Astrocyte (in vitro differentiated cells and primary cell): ENCODE data around the gene AATF. TPM values are rescaled to one million over a fixed set of nuclear protein-coding genes. Genes with fewer than 3 reads are reported as not detected.

Experiments
- DNase-seq: peaks from one replicate; pipeline ENCODE4 v3.0.0-alpha.2; 2010; ENCODE audit warnings: low read depth
- FAIRE-seq: peaks from 2 replicates; lab custom pipeline; 2011; peaks lifted over from hg19 to GRCh38; lab: Jason Lieb, UNC
- H2AFZ ChIP-seq: 2 replicates; pipeline ENCODE4 v1.6.0; 2012; ENCODE audit warnings: low read depth, low read length, inconsistent platforms
- H3K27ac ChIP-seq: 2 replicates; pipeline ENCODE4 v1.5.1; 2011; ENCODE audit warnings: low read depth, low read length, inconsistent platforms
- H3K27me3 ChIP-seq: 2 replicates; pipeline ENCODE4 v1.6.0; 2011; ENCODE audit warnings: low read length, inconsistent platforms; ENCODE audit not compliant: insufficient read depth
- H3K36me3 ChIP-seq: 2 replicates; pipeline ENCODE4 v1.5.1; 2011; ENCODE audit warnings: low read length, inconsistent platforms; ENCODE audit not compliant: insufficient read depth
- H3K4me1 ChIP-seq: 2 replicates; pipeline ENCODE4 v1.5.1; 2011; ENCODE audit warnings: low read length, inconsistent platforms; ENCODE audit not compliant: insufficient read depth
- H3K4me2 ChIP-seq: 2 replicates; pipeline ENCODE4 v1.6.0; 2012; ENCODE audit warnings: low read length, inconsistent platforms
- H3K4me3 ChIP-seq: 2 replicates; pipeline ENCODE4 v1.5.1; 2011; ENCODE audit warnings: low read depth, mild to moderate bottlenecking, low read length, inconsistent platforms; ENCODE audit not compliant: insufficient read depth
- H3K79me2 ChIP-seq: 2 replicates; pipeline ENCODE4 v1.6.0; 2012; ENCODE audit warnings: mild to moderate bottlenecking, low read length, inconsistent platforms; ENCODE audit not compliant: insufficient read depth
- H3K9ac ChIP-seq: 2 replicates; pipeline ENCODE4 v1.6.0; 2012; ENCODE audit warnings: mild to moderate bottlenecking, low read length, inconsistent platforms
- H3K9me3 ChIP-seq: 2 replicates; pipeline ENCODE4 v1.5.1; 2012; ENCODE audit warnings: low read depth, mild to moderate bottlenecking, low read length, inconsistent platforms; ENCODE audit not compliant: insufficient read depth
- H4K20me1 ChIP-seq: 2 replicates; pipeline ENCODE4 v1.6.0; 2012; ENCODE audit warnings: low read length, inconsistent platforms; ENCODE audit not compliant: insufficient read depth
- H3K27ac Mint-ChIP-seq: one replicate; pipeline ENCODE4 v1.8.0; 2021; ENCODE audit warnings: mild to moderate bottlenecking, mixed read lengths; ENCODE audit not compliant: unreplicated experiment
- H3K27me3 Mint-ChIP-seq: one replicate; pipeline ENCODE4 v1.8.0; 2021; ENCODE audit warnings: low read depth, mixed read lengths; ENCODE audit not compliant: unreplicated experiment
- H3K36me3 Mint-ChIP-seq: one replicate; pipeline ENCODE4 v1.8.0; 2021; ENCODE audit warnings: low read depth, mixed read lengths; ENCODE audit not compliant: unreplicated experiment
- H3K4me1 Mint-ChIP-seq: one replicate; pipeline ENCODE4 v1.8.0; 2021; ENCODE audit warnings: low read depth, mixed read lengths; ENCODE audit not compliant: unreplicated experiment
- H3K4me3 Mint-ChIP-seq: one replicate; pipeline ENCODE4 v1.8.0; 2021; ENCODE audit warnings: mild to moderate bottlenecking, moderate library complexity, mixed read lengths; ENCODE audit not compliant: unreplicated experiment
- H3K9me3 Mint-ChIP-seq: one replicate; pipeline ENCODE4 v1.8.0; 2021; ENCODE audit warnings: mild to moderate bottlenecking, mixed read lengths; ENCODE audit not compliant: unreplicated experiment
- CTCF ChIP-seq: IDR thresholded peaks from 2 replicates; pipeline ENCODE4 v1.5.1; 2011; ENCODE audit warnings: low read depth, mild to moderate bottlenecking, inconsistent platforms, low read length, moderate library complexity; ENCODE audit not compliant: insufficient read depth
- EZH2 ChIP-seq: IDR thresholded peaks from 2 replicates; pipeline ENCODE4 v1.6.1; 2012; ENCODE audit warnings: mild to moderate bottlenecking, low read length, inconsistent platforms; ENCODE audit not compliant: insufficient read depth
- total RNA-seq: library from RNA; stranded (reverse); gene quantifications from 2 replicates; pipeline ENCODE4 v1.2.1, GENCODE V29; 2021

The AATF gene
- total RNA-seq, 1 donor from 2014 or later = 47.1 TPM

DNA sequence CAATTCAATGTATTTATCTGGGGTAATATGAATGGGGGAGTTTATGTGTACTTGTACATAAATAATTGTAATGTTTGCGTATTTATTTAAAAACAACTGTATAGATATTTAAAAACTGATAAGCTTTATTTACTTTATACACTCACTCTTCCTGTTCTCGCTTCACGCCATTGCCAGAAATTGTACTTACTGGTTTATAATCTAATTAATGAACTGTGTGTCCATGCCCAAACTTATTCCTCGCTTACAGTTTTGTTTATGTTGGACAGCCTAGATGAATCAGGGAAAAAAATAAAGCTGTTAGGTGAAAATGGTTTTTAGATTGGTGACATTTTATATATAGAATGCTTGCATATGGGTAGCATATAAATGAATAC, 30.8 kb downstream of the AATF start:
- Mint-ChIP-seq H3K36me3 (peaks cover 4% of the 10 kb centered on the region), H3K4me1 (peaks cover 12% of the 10 kb centered on the region), H3K27me3 (no peaks in the 10 kb centered on the region), H3K27ac (no peak overlapping the region), H3K9me3 (no peaks in the 10 kb centered on the region), H3K4me3 (no peak overlapping the region)
- Histone ChIP-seq H3K9ac (no peak overlapping the region), H2AFZ (no peak overlapping the region), H3K27me3 (no peaks in the 10 kb centered on the region), H4K20me1 (peaks cover 18% of the 10 kb centered on the region), H3K27ac (no peak overlapping the region), H3K79me2 (peaks cover 48% of the 10 kb centered on the region), H3K4me1 (peaks cover 20% of the 10 kb centered on the region), H3K4me3 (no peak overlapping the region), H3K36me3 (no peaks in the 10 kb centered on the region), H3K9me3 (no peaks in the 10 kb centered on the region), H3K4me2 (peak overlapping the region; percentile 71)
- DNase-seq (peak; percentile 19), FAIRE-seq (no peak)
- no peak for TF ChIP-seq CTCF
- no peak for TF ChIP-seq EZH2

GRCh38 chr17:36980280-36980761, 31.6 kb downstream of the AATF start:
- no peaks in the 10 kb centered on the region for H3K27me3 Mint-ChIP-seq
- peak overlapping the region; percentile 14 for H3K4me2 ChIP-seq
- H2AFZ ChIP-seq = no peak overlapping the region
- peak; percentile 13 for DNase-seq
- H3K9me3 ChIP-seq = no peaks in the 10 kb centered on the region
- no peaks in the 10 kb centered on the region for H3K36me3 ChIP-seq
- no peak overlapping the region for H3K9ac ChIP-seq
- TF ChIP-seq CTCF (no peak), EZH2 (no peak)
- H3K27ac Mint-ChIP-seq = no peak overlapping the region
- no peak overlapping the region for H3K27ac ChIP-seq
- H3K4me1 Mint-ChIP-seq = peaks cover 12% of the 10 kb centered on the region
- no peak for FAIRE-seq
- no peaks in the 10 kb centered on the region for H3K27me3 ChIP-seq
- peaks cover 4% of the 10 kb centered on the region for H3K36me3 Mint-ChIP-seq
- peaks cover 18% of the 10 kb centered on the region for H4K20me1 ChIP-seq
- peaks cover 47% of the 10 kb centered on the region for H3K79me2 ChIP-seq
- no peaks in the 10 kb centered on the region for H3K9me3 Mint-ChIP-seq
- H3K4me3 Mint-ChIP-seq = no peak overlapping the region
- H3K4me1 ChIP-seq = peaks cover 20% of the 10 kb centered on the region
- H3K4me3 ChIP-seq = no peak overlapping the region

DNA sequence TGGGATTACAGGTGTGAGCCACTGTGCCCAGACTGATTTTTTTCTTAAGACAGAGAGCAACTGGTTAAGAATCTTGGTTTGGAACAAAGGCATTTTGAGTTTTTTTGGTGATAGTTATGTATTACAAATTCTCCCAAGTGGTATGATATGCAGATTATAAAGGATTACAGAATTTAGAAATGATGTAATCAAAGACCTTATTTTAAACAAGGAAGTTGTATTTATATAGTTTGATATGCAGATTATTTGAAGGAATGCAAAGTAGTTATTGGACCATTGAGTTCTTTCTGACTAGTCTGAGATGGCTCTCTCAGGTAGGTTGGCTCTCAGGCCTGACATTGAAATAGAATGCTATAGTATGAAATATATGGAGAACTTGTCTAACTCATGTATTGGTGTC, 34.9 kb downstream of the AATF start:
- H3K27ac ChIP-seq = no peak overlapping the region
- DNase-seq = no peak
- Mint-ChIP-seq H3K9me3 (no peaks in the 10 kb centered on the region), H3K36me3 (peaks cover 4% of the 10 kb centered on the region), H3K27ac (no peak overlapping the region), H3K4me1 (peaks cover 10% of the 10 kb centered on the region), H3K27me3 (no peaks in the 10 kb centered on the region), H3K4me3 (no peak overlapping the region)
- no peaks in the 10 kb centered on the region for H3K9me3 ChIP-seq
- H3K4me3 ChIP-seq = no peak overlapping the region
- FAIRE-seq = no peak
- no peak overlapping the region for H3K4me2 ChIP-seq
- H4K20me1 ChIP-seq = peaks cover 31% of the 10 kb centered on the region
- no peaks in the 10 kb centered on the region for H3K27me3 ChIP-seq
- H3K9ac ChIP-seq = no peak overlapping the region
- H2AFZ ChIP-seq = no peak overlapping the region
- TF ChIP-seq EZH2 (no peak), CTCF (no peak)
- peaks cover 14% of the 10 kb centered on the region for H3K36me3 ChIP-seq
- H3K79me2 ChIP-seq = peaks cover 38% of the 10 kb centered on the region
- H3K4me1 ChIP-seq = peaks cover 19% of the 10 kb centered on the region
